Body of pancreas (tissue), 4 donors: ENCODE results near the gene ACOT9. TPM values are rescaled to one million over a fixed set of nuclear protein-coding genes. Genes with fewer than 3 reads are reported as not detected.

Source experiments
- ATAC-seq: fragments of 150-250 bp; one replicate; pipeline ENCODE4 v1.9.1; 2016
- DNase-seq, 4 donors: peaks; one replicate each; pipeline ENCODE4 v3.0.0-alpha.2; 2019
- H3K27ac ChIP-seq, 4 donors: fragments of 200-600 bp; sonication (generic); 1 replicate in 3 of 4; 2 replicates in 1 of 4; pipeline versions ENCODE4 v1.5.1 to v1.6.1; 2016 to 2019; ENCODE audit warnings: mild to moderate bottlenecking in 1 of 4, mixed read lengths in 1 of 4, moderate library complexity in 1 of 4
- H3K27me3 ChIP-seq, 2 donors: fragments of 200-600 bp; sonication (generic); one replicate each; pipeline ENCODE4 v1.6.0; 2016; ENCODE audit warnings: mild to moderate bottlenecking in 1 of 2
- H3K36me3 ChIP-seq, 2 donors: fragments of 200-600 bp; sonication (generic); replicated peaks in 1 of 2; 2 replicates each; pipeline ENCODE4 v1.5.1; 2016; ENCODE audit warnings: low read depth in 2 of 2; ENCODE audit not compliant: insufficient read depth in 1 of 2
- H3K4me1 ChIP-seq: fragments of 200-600 bp; sonication (generic); one replicate; pipeline ENCODE4 v1.6.0; 2016
- H3K4me3 ChIP-seq, 2 donors: fragments of 200-600 bp; sonication (generic); 1 replicate in 1 of 2; 2 replicates in 1 of 2; pipeline ENCODE4 v1.5.1; 2016 to 2019
- H3K9me3 ChIP-seq, 3 donors: fragments of 200-600 bp; sonication (generic); 1 replicate in 2 of 3; 2 replicates in 1 of 3; pipeline ENCODE4 v1.5.1; 2016
- CTCF ChIP-seq, 7 experiments: fragments of 450-650 bp in 4 of 7; fragments of 200-600 bp in 3 of 7; sonication (generic) in 3 of 7; IDR thresholded peaks; one replicate each; pipeline ENCODE4 v1.5.1; 2016 to 2019; ENCODE audit warnings: antibody characterized with exemption in 7 of 7
- POLR2A ChIP-seq, 3 donors: fragments of 450-650 bp; IDR thresholded peaks; one replicate each; pipeline ENCODE4 v1.6.1; 2016; ENCODE audit warnings: antibody characterized with exemption in 3 of 3, mild to moderate bottlenecking in 2 of 3
- WGBS, 2 donors: methylation state at CpG; one replicate each; pipeline ENCODE4 v1.1.5; 2017; 5-methylcytosine and 5-hydroxymethylcytosine counted together
- intact Hi-C: fragments of 100-400 bp; cut with DNase I; formaldehyde crosslinking; loops from one replicate; pipeline ENCODE4 v1.15.1; 2023
- total RNA-seq, 2 donors: library from RNA; depleted of rRNA; stranded (reverse); fragments of >200 nt; gene quantifications; one replicate each; pipeline ENCODE4 v1.1.0, GENCODE V29; 2016

ACOT9 gene
- total RNA-seq, 2 donors from 2014 or later = 6.3 to 17.9 TPM

- Histone ChIP-seq H3K4me1 (no peaks in the 10 kb centered on the region), H3K36me3 (no peaks in the 10 kb centered on the region), H3K4me3 (no peak overlapping the region), H3K27me3 (no peaks in the 10 kb centered on the region), H3K27ac (no peak overlapping the region), H3K9me3 (no peaks in the 10 kb centered on the region)
- intact Hi-C loops = no loop called here
- ATAC-seq (no peak), DNase-seq (no peak)
- TF ChIP-seq POLR2A (IDR thresholded peaks at IDR 0.05) (no peak), CTCF (IDR thresholded peaks at IDR 0.05) (no peak)
- 63 to 71% methylated on average over 2 of the region's 2 CpGs for WGBS, 2 donors
Measured at GRCh38 chrX:23759821-23760220, 16.7 kb upstream of the ACOT9 start.

DNA sequence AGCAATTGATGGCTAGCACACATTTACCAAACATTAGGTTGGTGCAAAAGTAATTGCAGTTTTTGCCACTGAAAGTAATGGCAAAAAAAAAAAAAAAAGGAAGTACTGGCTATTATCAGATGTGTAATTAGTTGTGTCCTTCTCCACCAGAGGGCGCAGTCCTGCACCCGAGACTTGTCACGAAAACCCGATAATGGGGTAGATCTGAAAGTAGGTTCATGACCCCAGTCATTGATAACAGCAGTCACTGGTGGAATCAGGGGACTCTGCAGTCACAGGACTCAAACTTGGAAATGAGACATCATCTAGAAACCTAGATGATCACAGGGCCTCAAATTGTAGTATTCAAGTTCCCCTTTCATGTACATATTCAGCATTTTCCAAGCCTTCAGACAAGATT, 13.1 kb upstream of the ACOT9 start:
- Histone ChIP-seq H3K36me3 (no peaks in the 10 kb centered on the region), H3K9me3 (no peaks in the 10 kb centered on the region), H3K4me3 (no peak overlapping the region), H3K27ac (no peak overlapping the region), H3K27me3 (no peaks in the 10 kb centered on the region), H3K4me1 (no peaks in the 10 kb centered on the region)
- 0% methylated on average over 4 of the region's 4 CpGs for WGBS, 2 donors
- TF ChIP-seq POLR2A (IDR thresholded peaks at IDR 0.05) (no peak), CTCF (IDR thresholded peaks at IDR 0.05) (peak; percentile 29 to 49 (median 47))
- intact Hi-C loops = no loop called here
- ATAC-seq (peak; percentile 24), DNase-seq (peak; percentile 56 to 71 (median 62))

GRCh38 chrX:23754664-23755063, 11.6 kb upstream of the ACOT9 start:
- H3K4me1 ChIP-seq = no peaks in the 10 kb centered on the region
- 33 to 60% methylated on average over 1 of the region's 1 CpG for WGBS, 2 donors

DNA sequence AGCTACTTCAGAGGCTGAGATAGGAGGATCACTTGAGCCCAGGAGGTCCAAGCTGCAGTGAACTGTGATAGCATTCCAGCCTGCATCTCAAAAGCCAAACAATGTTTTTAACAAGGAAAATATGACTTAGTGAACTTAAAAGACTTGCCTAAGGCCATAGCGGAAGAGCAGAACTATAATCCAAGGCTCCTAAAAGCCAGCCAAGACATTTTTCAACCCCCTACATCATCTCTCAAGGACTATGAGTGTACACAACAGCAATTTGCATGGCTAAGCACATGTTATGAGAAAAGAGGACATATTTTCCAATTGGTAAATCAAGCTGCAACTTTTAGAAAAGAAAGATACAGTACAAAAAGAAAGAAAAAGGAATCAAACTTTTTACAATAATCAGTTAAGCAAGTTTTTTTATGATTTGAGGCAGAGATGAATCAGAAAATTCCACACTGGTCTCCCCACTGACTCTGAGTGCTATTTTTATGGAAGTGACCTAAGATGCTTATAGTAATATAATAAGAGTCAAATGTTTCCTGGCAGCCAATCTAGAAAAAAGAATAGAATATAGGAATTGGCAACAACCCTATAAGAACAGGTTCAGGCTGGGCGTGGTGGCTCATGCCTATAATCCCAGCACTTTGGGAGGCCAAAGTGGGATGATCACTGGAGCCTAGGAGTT, 9.8 kb upstream of the ACOT9 start:
- intact Hi-C loops = no loop called here
- TF ChIP-seq CTCF (IDR thresholded peaks at IDR 0.05) (no peak), POLR2A (IDR thresholded peaks at IDR 0.05) (no peak)
- Histone ChIP-seq H3K4me1 (no peaks in the 10 kb centered on the region), H3K27me3 (no peaks in the 10 kb centered on the region), H3K4me3 (no peak overlapping the region), H3K9me3 (no peaks in the 10 kb centered on the region), H3K36me3 (no peaks in the 10 kb centered on the region), H3K27ac (no peak overlapping the region)
- DNase-seq (no peak), ATAC-seq (no peak)
- WGBS, 2 donors = 90 to 93% methylated on average over 1 to 2 of the region's 2 CpGs

More at GRCh38 chrX:23754664-23755063, 11.6 kb upstream of the ACOT9 start:
- H3K27ac ChIP-seq = no peak overlapping the region
- no peaks in the 10 kb centered on the region for H3K36me3 ChIP-seq
- H3K27me3 ChIP-seq = no peaks in the 10 kb centered on the region
- no peak for TF ChIP-seq POLR2A (IDR thresholded peaks at IDR 0.05)
- no peak for TF ChIP-seq CTCF (IDR thresholded peaks at IDR 0.05)
- no peak overlapping the region for H3K4me3 ChIP-seq
- intact Hi-C loops = no loop called here
- ATAC-seq = no peak
- H3K9me3 ChIP-seq = no peaks in the 10 kb centered on the region
- no peak for DNase-seq

DNA sequence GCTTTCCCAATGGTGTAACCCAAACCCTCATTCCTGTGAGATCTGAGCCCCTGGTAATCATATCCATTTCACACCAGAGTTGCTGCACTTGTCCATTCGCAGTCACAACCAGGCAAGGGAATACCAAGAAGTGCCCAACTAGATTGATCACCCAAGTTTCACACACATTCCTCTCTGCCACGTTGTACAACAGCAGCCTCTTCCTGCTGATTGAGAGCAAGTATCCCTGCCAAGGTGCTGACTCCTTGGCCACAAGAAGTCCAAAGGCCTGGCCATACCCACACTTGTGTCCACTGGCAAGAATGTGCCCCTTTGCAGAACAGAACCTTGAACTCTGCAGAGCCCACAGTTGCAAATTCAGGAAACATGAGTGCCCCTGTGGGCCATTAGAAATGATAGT, 6.5 kb upstream of the ACOT9 start:
- ATAC-seq = no peak
- DNase-seq = no peak
- Histone ChIP-seq H3K9me3 (no peaks in the 10 kb centered on the region), H3K4me1 (no peaks in the 10 kb centered on the region), H3K36me3 (no peaks in the 10 kb centered on the region), H3K27ac (no peak overlapping the region), H3K27me3 (no peaks in the 10 kb centered on the region), H3K4me3 (no peak overlapping the region)
- intact Hi-C loops = no loop called here
- no peak for TF ChIP-seq CTCF (IDR thresholded peaks at IDR 0.05)
- no peak for TF ChIP-seq POLR2A (IDR thresholded peaks at IDR 0.05)
- 61% methylated on average over 2 of the region's 2 CpGs; no CpG with 5 or more reads in 1 of the 2 donors for WGBS, 2 donors
